GM10266 (cell line): ENCODE measurements around the gene PLAU.

Source experiments
- DNase-seq: peaks from one replicate; pipeline ENCODE4 v3.0.0; 2012; ENCODE audit errors: extremely low spot score
- CTCF ChIP-seq: IDR thresholded peaks from 2 replicates; pipeline ENCODE4 v1.5.1; 2012; ENCODE audit warnings: mild to moderate bottlenecking, low read depth; ENCODE audit not compliant: control insufficient read depth, insufficient read depth; ENCODE audit errors: missing control alignments

The PLAU gene

GRCh38 chr10:73873142-73873837 is 37.6 kb upstream of the PLAU start:
- TF ChIP-seq CTCF, result no peak
- no peak for DNase-seq

- TF ChIP-seq CTCF, result no peak
- peak; percentile 51 for DNase-seq
Observed at GRCh38 chr10:73873838-73874215, 37.1 kb upstream of the PLAU start.

- no peak for TF ChIP-seq CTCF
Observed at GRCh38 chr10:73874267-73875138, 36.4 kb upstream of the PLAU start, which contains the start of gene CAMK2G. Gene CAMK2G (minus strand): TSS chr10:73874555. CDS start chr10:73874461, 94 bp downstream.

GRCh38 chr10:73875139-73875475 is 35.8 kb upstream of the PLAU start:
- DNase-seq, result peak; percentile 65
- TF ChIP-seq CTCF, result no peak

More at GRCh38 chr10:73874267-73875138, 36.4 kb upstream of the PLAU start, which contains the start of gene CAMK2G:
- DNase-seq, result peak; percentile 99

GRCh38 chr10:73876157-73876556 is 34.8 kb upstream of the PLAU start:
- no peak for DNase-seq
- no peak for TF ChIP-seq CTCF

GRCh38 chr10:73876566-73876965 is 34.4 kb upstream of the PLAU start:
- no peak for DNase-seq
- TF ChIP-seq CTCF, result no peak

GRCh38 chr10:73876971-73877370 is 34.0 kb upstream of the PLAU start:
- no peak for TF ChIP-seq CTCF
- no peak for DNase-seq
